PFSK-1 (cell line): ENCODE results near the gene VPS37D.

Experiments
- FOXP2 ChIP-seq: optimal IDR thresholded peaks from 2 replicates; pipeline ENCODE3; 2011; ENCODE audit warnings: borderline replicate concordance, control low read depth, inconsistent platforms; ENCODE audit not compliant: insufficient read depth; ENCODE audit errors: extremely low read length, extremely low read depth
- POLR2AphosphoS5 ChIP-seq: IDR thresholded peaks from 2 replicates; pipeline ENCODE4 v1.6.1; 2012; ENCODE audit warnings: low read depth, mild to moderate bottlenecking, control low read depth, low read length, moderate library complexity
- REST ChIP-seq, 2 experiments: IDR thresholded peaks; 2 replicates each; pipeline versions ENCODE4 v1.6.1 to v1.8.0; 2011 to 2012; ENCODE audit warnings: low read depth in 2 of 2, low read length in 2 of 2, control low read depth in 1 of 2, inconsistent platforms in 1 of 2, mild to moderate bottlenecking in 1 of 2, moderate library complexity in 1 of 2; ENCODE audit not compliant: insufficient read depth in 1 of 2
- SIN3A ChIP-seq: IDR thresholded peaks from 2 replicates; pipeline ENCODE4 v1.6.1; 2012; ENCODE audit warnings: mild to moderate bottlenecking, low read length, moderate library complexity, borderline replicate concordance; ENCODE audit not compliant: insufficient read depth
- TAF1 ChIP-seq: IDR thresholded peaks from 2 replicates; pipeline ENCODE4 v1.6.1; 2012; ENCODE audit warnings: low read length, control low read depth, borderline replicate concordance; ENCODE audit not compliant: insufficient read depth

The VPS37D gene

GRCh38 chr7:73707045-73707631 lies 39.5 kb downstream of the VPS37D start:
- no peak for TF ChIP-seq POLR2AphosphoS5
- TF ChIP-seq SIN3A, result no peak
- TF ChIP-seq REST (IDR thresholded peaks at IDR 0.05; ENCODE audit: insufficient read depth in 1 of 2, low read depth in 2 of 2, low read length in 2 of 2), result no peak
- TF ChIP-seq TAF1, result no peak
- TF ChIP-seq FOXP2, result no peak

DNA sequence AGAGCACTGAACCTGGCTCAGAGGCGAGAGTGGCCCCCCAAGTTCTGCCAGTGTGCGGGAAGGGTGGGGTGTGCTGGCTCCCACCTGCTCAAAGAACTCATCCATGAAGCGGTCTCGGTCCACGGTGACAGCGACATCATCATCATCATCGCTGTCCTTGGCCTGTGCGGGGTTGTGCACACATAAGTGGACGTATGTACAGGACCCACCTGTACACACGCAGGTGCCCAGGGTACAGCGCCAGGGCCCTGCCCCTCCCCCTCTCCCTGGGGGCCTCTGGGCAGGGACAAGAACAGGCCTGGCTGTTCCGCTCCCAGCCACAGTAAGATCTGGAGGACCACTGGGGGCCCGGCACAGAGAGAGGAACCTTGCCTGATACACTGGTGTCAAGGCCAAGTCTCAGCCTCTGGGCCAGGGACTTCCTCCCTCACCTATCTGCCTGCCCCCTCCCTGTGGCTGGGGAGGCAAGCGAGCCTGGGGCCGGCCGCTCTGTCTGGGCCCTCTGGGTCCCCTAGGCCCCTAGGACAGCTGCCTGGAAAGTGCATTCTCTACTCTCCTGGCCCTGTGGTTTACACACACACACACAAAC lies 41.4 kb downstream of the VPS37D start:
- TF ChIP-seq TAF1, result no peak
- no peak for TF ChIP-seq FOXP2
- TF ChIP-seq REST (IDR thresholded peaks at IDR 0.05; ENCODE audit: insufficient read depth in 1 of 2, low read depth in 2 of 2, low read length in 2 of 2), result no peak
- TF ChIP-seq POLR2AphosphoS5, result no peak
- TF ChIP-seq SIN3A, result no peak

- TF ChIP-seq FOXP2, result no peak
- no peak for TF ChIP-seq POLR2AphosphoS5
- no peak for TF ChIP-seq SIN3A
- no peak for TF ChIP-seq TAF1
Observed at GRCh38 chr7:73712773-73713172, 45.1 kb downstream of the VPS37D start.

DNA sequence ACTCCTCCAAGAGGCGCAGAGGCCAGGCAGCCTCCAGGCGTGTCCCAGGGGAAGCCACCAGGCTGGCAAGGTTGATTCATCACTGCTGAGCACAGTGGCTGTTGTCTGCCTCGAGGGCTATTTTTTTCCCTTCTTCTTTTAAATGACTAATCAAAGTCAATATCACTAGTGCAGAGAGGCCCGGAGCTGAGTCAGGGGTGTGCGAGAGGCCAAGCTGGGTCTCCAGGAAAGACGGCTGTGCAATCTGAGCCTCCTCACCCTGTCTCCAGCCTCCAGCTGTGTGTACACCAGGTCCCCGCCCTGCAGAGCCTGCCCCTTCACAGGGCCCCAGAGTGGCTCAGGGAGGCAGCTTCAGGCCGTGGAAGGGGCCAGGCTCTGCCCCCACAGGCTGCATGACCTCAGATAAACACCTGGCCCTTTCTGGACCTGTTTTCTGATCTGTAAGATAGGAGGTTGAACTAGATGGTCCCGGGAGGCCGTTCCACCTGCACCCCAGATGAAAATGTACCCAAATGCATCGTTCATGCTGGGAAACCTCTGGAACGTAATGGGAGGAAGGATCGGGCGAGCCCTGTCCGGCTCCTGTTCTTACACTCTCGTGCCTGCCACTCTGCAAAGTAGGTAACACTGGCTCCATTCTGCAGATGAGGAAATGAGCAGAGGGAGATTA lies 48.2 kb downstream of the VPS37D start:
- TF ChIP-seq POLR2AphosphoS5 (no peak), REST (IDR thresholded peaks at IDR 0.05; ENCODE audit: insufficient read depth in 1 of 2, low read depth in 2 of 2, low read length in 2 of 2) (no peak), SIN3A (no peak), FOXP2 (peak; percentile 79), TAF1 (no peak)

DNA sequence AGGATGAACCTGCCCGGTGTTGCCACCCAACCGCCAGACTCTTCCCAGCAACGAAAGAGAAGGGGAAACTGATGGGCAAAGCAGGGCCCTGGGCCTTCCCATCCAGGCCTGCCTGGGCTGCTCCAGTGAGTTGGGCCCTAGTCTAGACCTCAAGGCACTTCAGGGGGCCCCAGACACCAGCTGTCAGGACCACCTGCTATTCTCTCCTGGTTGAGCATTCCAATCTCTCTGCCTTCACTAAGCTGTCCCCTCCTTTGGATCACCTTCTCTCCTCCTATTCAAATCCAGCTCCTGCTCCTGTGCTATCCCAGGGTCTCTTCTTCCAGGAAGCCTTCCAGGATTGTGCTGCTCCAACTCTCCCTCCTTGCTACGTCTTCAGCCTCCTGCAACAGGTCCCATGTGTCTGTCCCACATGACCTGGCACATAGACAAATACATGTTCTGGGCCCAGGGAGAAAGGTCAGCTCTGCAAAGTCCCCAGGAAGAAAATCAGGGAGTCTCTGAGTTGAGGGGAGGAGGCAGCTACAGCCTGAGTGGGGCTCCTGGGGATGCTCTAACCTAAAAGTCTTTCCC lies 48.8 kb downstream of the VPS37D start:
- TF ChIP-seq TAF1 (no peak), POLR2AphosphoS5 (no peak), SIN3A (no peak), REST (IDR thresholded peaks at IDR 0.05; ENCODE audit: insufficient read depth in 1 of 2, low read depth in 2 of 2, low read length in 2 of 2) (no peak), FOXP2 (no peak)
